ENCODE measurements around the gene TNFAIP6. TPM values are rescaled to one million over a fixed set of nuclear protein-coding genes. Genes with fewer than 3 reads are reported as not detected.

Gene TNFAIP6
- total RNA-seq, 1 donor from 2014 or later: 0.40 TPM

DNA sequence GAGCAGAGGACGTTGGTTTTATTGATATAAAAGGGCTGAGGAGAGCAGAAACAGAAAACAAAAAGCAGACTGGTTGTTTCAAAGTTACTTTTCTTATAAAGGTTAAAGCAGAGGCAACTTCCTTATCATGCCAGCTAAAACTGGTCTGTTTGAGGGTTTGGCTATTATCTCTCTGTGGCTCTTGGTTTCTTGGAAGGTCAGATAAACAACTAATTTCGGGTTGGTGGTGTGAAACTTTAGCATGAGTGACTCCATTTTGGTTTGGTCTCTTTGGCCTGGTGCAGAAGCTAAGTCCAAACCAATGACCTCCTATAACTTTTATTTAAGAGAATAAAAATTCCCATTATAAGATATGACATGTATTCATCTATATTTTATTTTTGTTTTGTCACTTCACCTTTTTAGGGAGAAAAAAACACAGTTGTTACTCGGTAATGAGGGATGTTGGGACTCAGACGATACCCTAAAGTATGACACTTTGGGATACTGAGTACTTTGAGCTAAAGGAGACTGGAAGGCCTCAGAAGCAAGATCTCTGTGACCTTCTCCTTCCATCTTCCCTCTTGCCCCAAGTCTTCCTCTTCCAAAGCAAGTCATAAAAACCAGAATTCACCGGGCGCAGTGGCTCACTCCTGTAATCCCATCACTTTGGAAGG, 23.3 kb downstream of the TNFAIP6 start:
- no peak for DNase-seq (ENCODE audit: low read depth, low spot score)
- Mint-ChIP-seq H3K4me1 (peaks cover 6% of the 10 kb centered on the region), H3K36me3 (ENCODE audit: low read depth) (no peaks in the 10 kb centered on the region), H3K27me3 (ENCODE audit: low read depth) (no peaks in the 10 kb centered on the region), H3K27ac (ENCODE audit: unreplicated experiment) (no peak overlapping the region), H3K4me3 (no peak overlapping the region), H3K9me3 (no peaks in the 10 kb centered on the region)
- TF ChIP-seq, protein P1, sequence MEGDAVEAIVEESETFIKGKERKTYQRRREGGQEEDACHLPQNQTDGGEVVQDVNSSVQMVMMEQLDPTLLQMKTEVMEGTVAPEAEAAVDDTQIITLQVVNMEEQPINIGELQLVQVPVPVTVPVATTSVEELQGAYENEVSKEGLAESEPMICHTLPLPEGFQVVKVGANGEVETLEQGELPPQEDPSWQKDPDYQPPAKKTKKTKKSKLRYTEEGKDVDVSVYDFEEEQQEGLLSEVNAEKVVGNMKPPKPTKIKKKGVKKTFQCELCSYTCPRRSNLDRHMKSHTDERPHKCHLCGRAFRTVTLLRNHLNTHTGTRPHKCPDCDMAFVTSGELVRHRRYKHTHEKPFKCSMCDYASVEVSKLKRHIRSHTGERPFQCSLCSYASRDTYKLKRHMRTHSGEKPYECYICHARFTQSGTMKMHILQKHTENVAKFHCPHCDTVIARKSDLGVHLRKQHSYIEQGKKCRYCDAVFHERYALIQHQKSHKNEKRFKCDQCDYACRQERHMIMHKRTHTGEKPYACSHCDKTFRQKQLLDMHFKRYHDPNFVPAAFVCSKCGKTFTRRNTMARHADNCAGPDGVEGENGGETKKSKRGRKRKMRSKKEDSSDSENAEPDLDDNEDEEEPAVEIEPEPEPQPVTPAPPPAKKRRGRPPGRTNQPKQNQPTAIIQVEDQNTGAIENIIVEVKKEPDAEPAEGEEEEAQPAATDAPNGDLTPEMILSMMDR (conservative IDR thresholded peaks at IDR 0.05): no peak

DNA sequence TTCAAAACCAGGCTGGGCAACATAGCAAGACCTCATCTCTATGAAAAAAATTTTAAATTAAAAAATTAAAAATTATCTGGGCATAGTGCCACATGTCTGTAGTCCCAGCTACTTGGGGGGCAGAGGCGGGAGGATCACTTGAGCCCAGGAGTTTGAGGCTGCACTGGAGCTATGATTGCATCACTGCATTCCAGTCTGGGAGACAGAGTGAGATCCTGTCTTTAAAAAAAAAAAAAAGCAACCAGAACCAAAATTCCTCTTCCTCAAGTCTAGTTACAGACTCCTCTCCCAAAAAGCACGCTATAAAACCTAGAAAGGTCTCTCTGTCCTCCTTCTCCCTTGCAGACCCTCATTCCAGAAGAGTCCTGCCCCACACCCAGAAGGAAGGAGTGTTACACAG, 23.9 kb downstream of the TNFAIP6 start:
- TF ChIP-seq, protein P1 (conservative IDR thresholded peaks at IDR 0.05): no peak
- no peak for DNase-seq (ENCODE audit: low read depth, low spot score)
- Mint-ChIP-seq H3K4me3 (no peak overlapping the region), H3K27ac (ENCODE audit: unreplicated experiment) (no peak overlapping the region), H3K9me3 (no peaks in the 10 kb centered on the region), H3K4me1 (peaks cover 6% of the 10 kb centered on the region), H3K27me3 (ENCODE audit: low read depth) (no peaks in the 10 kb centered on the region), H3K36me3 (ENCODE audit: low read depth) (no peaks in the 10 kb centered on the region)

DNA sequence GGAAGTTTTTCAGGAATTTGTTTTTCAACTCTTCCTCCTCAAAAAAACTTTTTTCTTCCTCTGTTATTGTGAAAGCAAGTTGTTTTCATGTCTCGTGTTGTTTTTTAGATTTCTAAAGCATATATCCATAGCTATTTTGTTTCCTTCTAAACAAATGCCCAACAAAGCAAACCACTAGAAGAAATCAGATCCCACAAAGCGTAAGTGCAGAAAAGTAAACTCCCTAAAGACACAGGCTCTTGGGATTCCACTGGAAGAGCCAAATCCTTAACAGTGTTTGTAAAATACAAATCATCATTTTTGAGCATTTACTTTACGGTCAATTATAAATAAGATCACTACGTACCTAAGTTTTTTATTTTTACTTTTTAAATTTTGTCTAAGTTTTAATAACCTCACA, 30.6 kb downstream of the TNFAIP6 start:
- H3K27me3 Mint-ChIP-seq (ENCODE audit: low read depth): no peaks in the 10 kb centered on the region
- no peak overlapping the region for H3K27ac Mint-ChIP-seq (ENCODE audit: unreplicated experiment)
- no peaks in the 10 kb centered on the region for H3K4me1 Mint-ChIP-seq
- H3K36me3 Mint-ChIP-seq (ENCODE audit: low read depth): no peaks in the 10 kb centered on the region
- TF ChIP-seq, protein P1 (conservative IDR thresholded peaks at IDR 0.05): no peak
- no peak for DNase-seq (ENCODE audit: low read depth, low spot score)
- H3K9me3 Mint-ChIP-seq: no peaks in the 10 kb centered on the region
- H3K4me3 Mint-ChIP-seq: no peak overlapping the region

DNA sequence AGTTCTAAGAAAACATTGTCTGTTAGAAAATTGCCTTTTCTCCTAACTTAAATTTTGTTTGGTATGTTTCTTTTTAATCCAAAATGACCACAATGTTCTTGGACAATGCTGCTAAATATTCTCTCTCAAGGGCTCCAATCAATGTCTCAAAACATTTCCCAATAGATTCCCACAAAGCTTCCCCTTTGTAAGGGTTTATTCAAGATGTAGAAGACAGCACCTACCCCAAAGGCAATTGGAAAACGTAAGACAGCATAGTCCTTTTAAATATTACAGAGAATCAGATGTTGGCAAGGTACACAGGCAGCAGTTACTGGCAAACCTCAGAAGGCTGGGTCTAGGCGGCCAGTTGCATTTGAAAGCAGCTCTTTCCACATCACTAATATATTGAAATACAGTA, 34.0 kb downstream of the TNFAIP6 start:
- no peak overlapping the region for H3K27ac Mint-ChIP-seq (ENCODE audit: unreplicated experiment)
- no peaks in the 10 kb centered on the region for H3K4me1 Mint-ChIP-seq
- TF ChIP-seq, protein P1 (conservative IDR thresholded peaks at IDR 0.05): no peak
- DNase-seq (ENCODE audit: low read depth, low spot score): no peak
- H3K4me3 Mint-ChIP-seq: no peak overlapping the region
- no peaks in the 10 kb centered on the region for H3K27me3 Mint-ChIP-seq (ENCODE audit: low read depth)
- H3K9me3 Mint-ChIP-seq: peaks cover 2% of the 10 kb centered on the region
- H3K36me3 Mint-ChIP-seq (ENCODE audit: low read depth): no peaks in the 10 kb centered on the region

DNA sequence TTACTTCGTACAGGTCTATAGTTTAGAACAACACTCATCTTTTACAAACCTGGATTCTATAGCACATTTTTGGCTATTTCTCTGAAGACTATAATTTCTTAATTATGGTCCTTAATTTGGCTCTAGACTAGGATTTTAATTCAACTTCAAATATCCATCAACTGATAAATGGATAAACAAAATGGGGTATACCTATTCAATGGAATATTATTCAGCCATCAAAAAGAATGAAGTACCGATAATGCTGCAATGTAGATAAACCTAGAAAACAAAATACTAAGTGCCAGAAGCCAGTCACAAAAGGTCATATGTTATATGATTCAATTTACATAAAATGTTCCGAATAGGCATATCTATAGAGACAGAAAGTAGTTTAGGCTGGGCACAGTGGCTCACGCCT, 37.1 kb downstream of the TNFAIP6 start:
- Mint-ChIP-seq H3K36me3 (ENCODE audit: low read depth) (no peaks in the 10 kb centered on the region), H3K4me3 (no peak overlapping the region), H3K4me1 (no peaks in the 10 kb centered on the region), H3K27ac (ENCODE audit: unreplicated experiment) (no peak overlapping the region), H3K9me3 (peaks cover 2% of the 10 kb centered on the region), H3K27me3 (ENCODE audit: low read depth) (no peaks in the 10 kb centered on the region)
- DNase-seq (ENCODE audit: low read depth, low spot score): no peak
- TF ChIP-seq, protein P1 (conservative IDR thresholded peaks at IDR 0.05): no peak

All from neural crest cell (in vitro differentiated cells).